H1 (cell line): Measurements from ENCODE around the gene ZNF18. TPM values are rescaled to one million over a fixed set of nuclear protein-coding genes. Genes with fewer than 3 reads are reported as not detected.
A peak's percentile ranks its signal among the peaks of the same experiment; 100 is the strongest.

Source experiments
- CTCF ChIA-PET: fragments of 300-600 bp; sonication (Branson Sonifier 250); formaldehyde crosslinking; loops from one replicate; lab custom pipeline; 2021; ENCODE audit not compliant: partially characterized antibody; lab: Charles Lee
- POLR2A ChIA-PET: fragments of 300-600 bp; sonication (Branson Sonifier 250); formaldehyde crosslinking; loops from one replicate; lab custom pipeline; 2021; ENCODE audit warnings: inconsistent platforms; ENCODE audit not compliant: partially characterized antibody; lab: Charles Lee
- DNase-seq, 2 experiments: peaks; one replicate each; pipeline versions ENCODE4 v3.0.0 to v3.0.0-alpha.2; 2010 to 2022; ENCODE audit warnings: low spot score in 2 of 2, low read depth in 1 of 2, mixed read lengths in 1 of 2
- FAIRE-seq: peaks from 2 replicates; lab custom pipeline; 2011; peaks lifted over from hg19 to GRCh38; lab: Jason Lieb, UNC
- H2AFZ ChIP-seq: 2 replicates; pipeline ENCODE4 v1.8.1; 2012; ENCODE audit warnings: low read length, inconsistent platforms
- H2AK5ac ChIP-seq: 2 replicates; pipeline ENCODE4 v1.6.1; 2013; ENCODE audit warnings: low read depth, low read length
- H2BK120ac ChIP-seq: replicated peaks from 2 replicates; pipeline ENCODE3; 2013; ENCODE audit warnings: low read depth, low read length, inconsistent platforms
- H2BK12ac ChIP-seq: 2 replicates; pipeline ENCODE4 v1.6.1; 2013; ENCODE audit warnings: low read depth, low read length
- H2BK15ac ChIP-seq: 2 replicates; pipeline ENCODE4 v1.6.1; 2013; ENCODE audit warnings: low read length
- H2BK20ac ChIP-seq: 2 replicates; pipeline ENCODE4 v1.6.1; 2013; ENCODE audit warnings: low read length
- H2BK5ac ChIP-seq: 2 replicates; pipeline ENCODE4 v1.6.1; 2013; ENCODE audit warnings: low read depth, low read length
- H3K14ac ChIP-seq: 2 replicates; pipeline ENCODE4 v1.6.1; 2013; ENCODE audit warnings: inconsistent platforms; ENCODE audit not compliant: insufficient read length
- H3K18ac ChIP-seq: 2 replicates; pipeline ENCODE4 v1.6.1; 2013; ENCODE audit warnings: low read length; ENCODE audit errors: extremely low read depth
- H3K23ac ChIP-seq: 2 replicates; pipeline ENCODE4 v1.6.1; 2013; ENCODE audit warnings: inconsistent platforms; ENCODE audit not compliant: insufficient read length
- H3K23me2 ChIP-seq: 2 replicates; pipeline ENCODE4 v1.6.1; 2013; ENCODE audit warnings: low read depth, low read length
- H3K27ac ChIP-seq: 2 replicates; pipeline ENCODE4 v1.6.1; 2011; ENCODE audit warnings: low read depth, low read length, inconsistent platforms
- H3K27me3 ChIP-seq, 4 experiments: replicated peaks in 1 of 4; 1 replicate in 1 of 4; 2 replicates in 3 of 4; pipeline versions ENCODE4 v1.6.1 to v1.8.1; 2011 to 2013; ENCODE audit warnings: low read length in 3 of 4, mild to moderate bottlenecking in 3 of 4, inconsistent platforms in 2 of 4, mixed read lengths in 2 of 4, moderate library complexity in 1 of 4; ENCODE audit not compliant: control insufficient read depth in 3 of 4, insufficient read depth in 3 of 4; ENCODE audit errors: extremely low read depth in 1 of 4
- H3K36me3 ChIP-seq, 4 experiments: 2 replicates each; pipeline versions ENCODE4 v1.6.1 to v1.8.1; 2011 to 2013; ENCODE audit warnings: mild to moderate bottlenecking in 4 of 4, low read length in 3 of 4, moderate library complexity in 2 of 4, control low read depth in 1 of 4, inconsistent platforms in 1 of 4; ENCODE audit not compliant: insufficient read depth in 4 of 4, control insufficient read depth in 2 of 4
- H3K4ac ChIP-seq: replicated peaks from 2 replicates; pipeline ENCODE3; 2013; ENCODE audit warnings: low read length, low read depth, mixed read lengths, inconsistent platforms; ENCODE audit not compliant: insufficient read length
- H3K4me1 ChIP-seq, 4 experiments: replicated peaks in 1 of 4; 1 replicate in 1 of 4; 2 replicates in 3 of 4; pipeline versions ENCODE4 v1.6.1 to v1.8.1; 2011 to 2013; ENCODE audit warnings: low read length in 3 of 4, inconsistent platforms in 2 of 4, mixed read lengths in 1 of 4; ENCODE audit not compliant: insufficient read depth in 4 of 4, control insufficient read depth in 3 of 4
- H3K4me2 ChIP-seq, 2 experiments: 2 replicates each; pipeline versions ENCODE4 v1.6.1 to v1.8.1; 2011 to 2013; ENCODE audit warnings: low read depth in 2 of 2, low read length in 2 of 2, control low read depth in 1 of 2, inconsistent platforms in 1 of 2, mild to moderate bottlenecking in 1 of 2; ENCODE audit not compliant: insufficient read depth in 1 of 2
- H3K4me3 ChIP-seq, 4 experiments: fragments of 200-600, 300-600 bp in 1 of 4; sonication (generic), shearing (Covaris generic), sonication (Bioruptor Twin) in 1 of 4; 2 replicates each; pipeline versions ENCODE4 v1.5.1 to v1.8.1; 2011 to 2016; ENCODE audit warnings: low read length in 4 of 4, low read depth in 3 of 4, control low read depth in 2 of 4, inconsistent platforms in 2 of 4, mild to moderate bottlenecking in 2 of 4, mixed read lengths in 1 of 4, moderate library complexity in 1 of 4; ENCODE audit not compliant: insufficient read depth in 2 of 4; ENCODE audit errors: extremely low read depth in 1 of 4
- H3K56ac ChIP-seq: replicated peaks from 2 replicates; pipeline ENCODE3; 2013; ENCODE audit warnings: low read depth, mild to moderate bottlenecking, mixed read lengths, low read length, inconsistent platforms; ENCODE audit not compliant: insufficient read length
- H3K79me1 ChIP-seq: 2 replicates; pipeline ENCODE4 v1.6.1; 2013; ENCODE audit warnings: low read depth, low read length, control low read depth
- H3K79me2 ChIP-seq, 2 experiments: 2 replicates each; pipeline versions ENCODE4 v1.6.1 to v1.8.1; 2012 to 2013; ENCODE audit warnings: low read length in 2 of 2, mild to moderate bottlenecking in 2 of 2, inconsistent platforms in 1 of 2; ENCODE audit not compliant: insufficient read depth in 2 of 2, control insufficient read depth in 1 of 2
- H3K9ac ChIP-seq, 4 experiments: replicated peaks in 1 of 4; 1 replicate in 1 of 4; 2 replicates in 3 of 4; pipeline versions ENCODE4 v1.6.1 to v1.8.1; 2011 to 2013; ENCODE audit warnings: low read depth in 3 of 4, low read length in 3 of 4, control low read depth in 2 of 4, mild to moderate bottlenecking in 2 of 4, moderate library complexity in 2 of 4, inconsistent platforms in 1 of 4; ENCODE audit errors: extremely low read depth in 1 of 4
- H3K9me3 ChIP-seq, 2 experiments: 2 replicates each; pipeline versions ENCODE4 v1.6.1 to v1.8.1; 2012 to 2013; ENCODE audit warnings: mild to moderate bottlenecking in 2 of 2, moderate library complexity in 2 of 2, control low read depth in 1 of 2, inconsistent platforms in 1 of 2, low read depth in 1 of 2, low read length in 1 of 2, mixed read lengths in 1 of 2; ENCODE audit not compliant: insufficient read depth in 2 of 2
- H4K20me1 ChIP-seq, 2 experiments: replicated peaks in 1 of 2; 2 replicates each; pipeline versions ENCODE3 to v1.8.1; 2011 to 2013; ENCODE audit warnings: inconsistent platforms in 2 of 2, low read length in 2 of 2, mild to moderate bottlenecking in 1 of 2; ENCODE audit not compliant: insufficient read depth in 2 of 2, control insufficient read depth in 1 of 2
- H4K5ac ChIP-seq: 2 replicates; pipeline ENCODE4 v1.6.1; 2013; ENCODE audit warnings: low read length, low read depth, mixed read lengths, inconsistent platforms; ENCODE audit not compliant: insufficient read length
- H4K8ac ChIP-seq: 2 replicates; pipeline ENCODE4 v1.8.0; 2013; ENCODE audit warnings: mild to moderate bottlenecking, moderate library complexity, low read length, inconsistent platforms; ENCODE audit not compliant: insufficient read depth; ENCODE audit errors: extremely low read depth
- H4K91ac ChIP-seq: replicated peaks from 2 replicates; pipeline ENCODE3; 2013; ENCODE audit warnings: low read length, mixed read lengths, inconsistent platforms; ENCODE audit not compliant: insufficient read length
- CTCF ChIP-seq, 3 experiments: IDR thresholded peaks; 1 replicate in 2 of 3; 2 replicates in 1 of 3; pipeline versions ENCODE4 v1.5.1 to v1.6.1; 2011; ENCODE audit warnings: low read length in 3 of 3, mild to moderate bottlenecking in 3 of 3, inconsistent platforms in 2 of 3, low read depth in 1 of 3, moderate library complexity in 1 of 3; ENCODE audit not compliant: insufficient read depth in 1 of 3; ENCODE audit errors: control extremely low read depth in 1 of 3
- YY1 ChIP-seq: IDR thresholded peaks from 2 replicates; pipeline ENCODE4 v1.6.1; 2011; ENCODE audit warnings: low read depth, mild to moderate bottlenecking, low read length
- WGBS, 2 experiments: shearing (Covaris generic) in 1 of 2; methylation state at CpG; one replicate each; pipeline versions ENCODE4 v1.1.6 to v1.1.7; 2013 to 2015; ENCODE audit warnings: low lambda C conversion rate in 2 of 2, mixed read lengths in 2 of 2, inconsistent platforms in 1 of 2, low coverage in 1 of 2, missing lambda C conversion rate in 1 of 2; ENCODE audit not compliant: insufficient replicate concordance in 2 of 2, insufficient coverage in 1 of 2, insufficient read length in 1 of 2; ENCODE audit errors: extremely low coverage in 1 of 2, missing lambda C conversion rate in 1 of 2; 5-methylcytosine and 5-hydroxymethylcytosine counted together
- polyA plus RNA-seq, 7 experiments: library from polyadenylated mRNA; depleted of rRNA in 3 of 7; stranded (reverse) in 5 of 7; unstranded in 2 of 7; fragments of >200 nt in 5 of 7; fragments of 200-250 nt in 2 of 7; gene quantifications; 1 replicate in 5 of 7; 2 replicates in 1 of 7; 4 replicates in 1 of 7; pipeline versions ENCODE4 v1.2.1 to v1.2.3, GENCODE V29; 2011 to 2013; ENCODE audit warnings: missing spikeins in 2 of 7, mixed read lengths in 2 of 7
- total RNA-seq: library from RNA; stranded (reverse); fragmentation: NEBNext Ultra II Directional; extraction: Animal tissue kit (Norgen Biotek cat#: 25700); gene quantifications from 2 replicates; pipeline ENCODE4 v1.2.1, GENCODE V29; 2021

Gene ZNF18
- total and polyA plus RNA-seq, 2 of the 8 experiments (the other 6 are each of a cell fraction or from before 2014, with no cell fraction given) = 3.0 to 9.9 TPM

DNA sequence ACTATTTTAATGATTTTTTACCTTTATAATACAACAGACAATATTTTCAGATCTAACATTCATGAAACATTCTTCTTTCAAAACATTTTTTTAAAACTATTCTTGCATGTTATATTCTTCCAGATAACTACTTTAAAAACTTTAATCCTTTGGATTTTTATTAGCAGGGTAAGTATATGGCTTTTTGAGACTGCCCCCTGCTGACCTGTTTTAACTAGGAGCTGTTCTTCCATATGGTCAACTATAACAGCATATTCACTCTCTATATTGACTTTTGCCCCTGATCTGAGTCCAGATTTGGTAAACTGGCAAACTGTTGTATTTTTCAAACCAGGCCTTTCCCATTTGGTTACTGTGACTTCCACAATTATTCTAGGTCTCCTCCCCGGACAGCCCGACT, 16.5 kb downstream of the ZNF18 start:
- no peak overlapping the region for H2BK15ac ChIP-seq
- no peak overlapping the region for H3K14ac ChIP-seq
- DNase-seq = no peak
- no peak overlapping the region for H3K4me3 ChIP-seq
- TF ChIP-seq CTCF (IDR thresholded peaks at IDR 0.05; ENCODE audit: control extremely low read depth in 1 of 3, insufficient read depth in 1 of 3, low read depth in 1 of 3, low read length in 3 of 3) (peak in 1 of 3 experiments; percentile 2; a peak in 1 of 4 replicates), YY1 (no peak)
- ChIA-PET CTCF (interaction anchor here (0.5 to 2.4 kb wide), 12 partner anchors 11 to 1241 kb away, joined by 3 to 10 read pairs (median 3); no protein-coding TSS in a partner anchor), POLR2A (interaction anchor here (1.8 kb wide), 1 partner anchor 16 kb away, joined by 4 read pairs; the partner anchor contains the start of gene ZNF18)
- no peak overlapping the region for H4K5ac ChIP-seq
- H3K36me3 ChIP-seq = peaks cover 0 to 27% (median 8%) of the 10 kb centered on the region in 4 experiments; a peak in 5 of 8 replicates
- 50% methylated on average over 2 of the region's 2 CpGs; no CpG with 5 or more reads in 1 of the 2 experiments for WGBS, 2 experiments
- H2BK5ac ChIP-seq = no peak overlapping the region
- H2AFZ ChIP-seq = no peak overlapping the region
- H4K8ac ChIP-seq = no peak overlapping the region
- no peaks in the 10 kb centered on the region for H3K79me1 ChIP-seq
- FAIRE-seq = no peak
- no peak overlapping the region for H2AK5ac ChIP-seq
- no peaks in the 10 kb centered on the region for H3K9me3 ChIP-seq
- no peaks in the 10 kb centered on the region for H4K20me1 ChIP-seq
- H3K18ac ChIP-seq = no peak overlapping the region
- no peak overlapping the region for H3K27ac ChIP-seq
- H2BK12ac ChIP-seq = no peak overlapping the region
- no peak overlapping the region for H3K56ac ChIP-seq
- H3K4me1 ChIP-seq = no peaks in the 10 kb centered on the region; a peak in 1 of 7 replicates
- no peak overlapping the region for H3K4me2 ChIP-seq
- no peak overlapping the region for H2BK20ac ChIP-seq
- no peaks in the 10 kb centered on the region for H3K79me2 ChIP-seq
- H3K27me3 ChIP-seq = no peaks in the 10 kb centered on the region
- H2BK120ac ChIP-seq = no peak overlapping the region
- H3K23me2 ChIP-seq = no peaks in the 10 kb centered on the region
- H3K4ac ChIP-seq = no peak overlapping the region
- H3K9ac ChIP-seq = no peak overlapping the region
- H3K23ac ChIP-seq = no peak overlapping the region
- no peak overlapping the region for H4K91ac ChIP-seq
